GM19099 (cell line): ENCODE data around the gene DGKH.

Experiments
- POLR2A ChIP-seq: IDR thresholded peaks from 3 replicates; pipeline ENCODE4 v1.6.1; 2011; ENCODE audit warnings: low read depth; ENCODE audit not compliant: insufficient read length; ENCODE audit errors: extremely low read depth

The DGKH gene

DNA sequence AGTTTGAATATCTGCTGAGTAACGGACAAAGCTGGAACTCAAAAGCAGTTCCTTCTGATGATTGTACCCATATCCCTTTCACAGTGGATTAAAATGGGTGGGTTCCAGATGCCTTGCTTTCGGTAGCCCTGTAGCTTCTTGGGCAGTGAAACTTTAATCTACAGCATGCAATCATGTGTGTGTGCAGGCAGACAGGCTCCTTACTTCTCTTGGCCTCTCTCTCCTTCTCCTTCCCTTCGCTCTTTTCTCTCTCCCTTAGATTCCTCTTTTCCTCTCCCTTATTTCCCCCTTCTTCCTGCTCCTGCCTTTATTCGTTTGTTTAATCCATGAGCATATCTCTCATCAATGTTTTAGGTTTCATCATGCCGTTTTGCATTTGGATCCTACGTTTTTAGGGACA is 8.1 kb downstream of the DGKH start:
- no peak for TF ChIP-seq POLR2A

DNA sequence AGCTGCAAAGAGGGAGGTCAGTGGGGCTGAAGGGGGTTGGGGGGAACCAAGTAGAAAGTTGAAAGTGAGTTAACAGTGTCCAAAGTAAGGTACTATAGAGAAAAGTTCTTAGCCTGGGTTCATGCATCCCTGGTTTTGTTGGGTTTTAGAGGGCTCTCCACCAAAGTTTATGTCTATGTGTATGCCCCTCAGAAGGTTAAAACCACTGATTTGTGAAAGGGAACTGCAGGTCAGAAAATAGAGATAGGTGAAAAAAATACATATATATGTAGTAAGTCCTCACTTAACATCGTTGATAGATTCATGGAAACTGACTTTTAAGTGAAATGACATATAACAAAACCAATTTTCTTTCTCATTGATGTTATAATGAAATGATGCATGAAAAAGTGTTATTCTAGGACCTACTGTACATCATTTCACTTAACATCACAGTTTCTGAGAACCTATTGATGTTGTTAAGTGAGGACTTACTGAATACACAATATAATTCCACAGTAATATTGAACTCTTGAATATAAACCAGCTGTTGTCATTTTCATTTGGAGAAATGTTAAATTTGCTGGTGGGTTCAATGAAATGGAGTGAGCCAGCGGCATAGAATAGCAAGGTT is 9.6 kb downstream of the DGKH start:
- no peak for TF ChIP-seq POLR2A

DNA sequence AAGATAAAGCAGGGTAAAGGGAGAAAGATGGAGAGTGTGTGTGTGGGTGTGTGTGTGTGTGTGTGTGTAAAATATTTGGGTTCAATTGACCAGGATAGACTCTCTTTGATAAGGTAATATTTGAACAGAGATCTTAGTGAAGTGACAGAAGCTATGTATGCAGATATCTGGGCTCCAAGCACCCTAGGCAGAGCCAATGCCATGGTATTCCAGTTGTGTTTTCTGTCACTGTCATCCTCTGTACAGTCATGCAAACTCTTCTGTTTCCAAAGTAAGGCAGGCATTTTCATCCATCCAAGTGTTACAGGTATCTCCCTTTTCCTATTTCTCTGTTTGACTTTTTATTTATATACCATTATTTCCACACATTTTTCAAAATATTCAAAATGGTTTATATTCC is 13.5 kb downstream of the DGKH start:
- no peak for TF ChIP-seq POLR2A

DNA sequence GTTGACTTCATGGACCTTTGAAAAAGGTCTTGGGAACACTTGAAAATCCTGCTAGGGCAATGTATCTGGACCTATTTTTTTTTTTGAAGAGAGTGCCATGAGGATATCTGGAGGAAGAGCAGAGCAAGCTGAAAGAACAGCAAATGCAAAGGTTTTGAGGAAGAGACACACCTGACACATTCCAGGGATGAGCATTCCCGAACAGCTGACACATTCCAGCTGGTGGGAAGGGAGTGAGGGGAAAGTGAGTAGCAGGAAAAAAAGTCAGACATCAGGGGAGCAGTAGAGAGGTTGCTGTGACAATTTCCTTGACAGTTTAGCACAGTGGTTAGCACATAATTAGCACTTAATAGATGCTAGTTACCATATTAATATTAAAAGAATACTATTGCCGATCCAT is 14.7 kb downstream of the DGKH start:
- no peak for TF ChIP-seq POLR2A

DNA sequence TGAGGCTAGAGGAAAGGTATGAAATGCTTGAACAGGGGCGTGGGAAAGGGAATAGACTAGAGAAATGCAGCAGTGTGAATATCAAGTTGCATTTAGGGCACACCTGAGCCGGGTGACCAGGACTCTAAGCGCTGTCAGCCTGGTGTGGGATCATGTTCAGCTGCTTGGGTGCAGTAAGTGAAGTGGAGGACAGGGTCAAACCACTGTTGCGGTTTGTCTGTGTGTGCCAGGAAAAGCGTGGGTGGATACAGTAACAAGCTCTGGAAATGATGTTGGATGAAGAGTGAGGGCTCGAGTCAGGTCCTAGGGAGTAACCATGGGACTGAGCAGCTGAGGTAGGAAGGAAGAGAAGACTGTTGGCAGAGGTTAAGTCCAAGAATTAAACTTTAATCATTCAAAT is 15.8 kb downstream of the DGKH start:
- no peak for TF ChIP-seq POLR2A

DNA sequence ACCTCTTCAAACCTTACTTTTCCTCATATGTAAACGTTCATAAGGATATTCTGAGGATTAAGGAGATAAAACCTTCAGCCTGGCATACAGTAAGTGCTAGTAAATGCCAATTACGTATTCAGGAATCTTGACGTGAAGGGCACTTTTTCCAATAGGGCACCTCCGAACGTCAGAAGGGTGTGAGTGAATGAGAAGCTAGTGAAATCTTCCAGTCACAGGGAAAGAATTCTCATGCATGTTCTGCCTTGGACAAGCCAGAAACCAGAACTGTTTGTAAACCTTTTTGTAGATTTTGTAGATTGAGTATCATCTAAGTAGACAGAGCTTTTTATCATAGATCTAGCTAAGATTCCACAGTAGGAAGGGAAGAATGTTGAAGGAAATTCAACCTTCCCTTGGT is 16.5 kb downstream of the DGKH start:
- TF ChIP-seq POLR2A = no peak

DNA sequence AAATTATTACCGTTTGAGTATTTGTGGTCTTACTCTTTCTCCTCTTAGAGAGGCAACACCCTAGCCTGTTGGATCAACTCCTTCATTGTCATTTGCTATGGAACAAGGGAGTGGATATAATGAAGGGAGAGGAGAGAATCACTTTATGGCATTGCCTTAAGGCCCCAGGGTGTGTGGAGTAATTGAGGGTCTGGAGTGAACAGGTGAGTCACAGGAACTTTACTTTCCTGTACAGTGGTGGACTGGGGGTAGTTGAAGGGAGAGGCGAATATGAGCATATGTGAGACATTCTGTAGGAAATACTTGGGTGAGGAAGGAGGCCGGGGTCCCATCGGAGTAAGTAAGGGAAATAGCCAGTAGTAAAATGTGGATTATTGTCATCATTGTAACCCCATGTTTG is 17.0 kb downstream of the DGKH start:
- no peak for TF ChIP-seq POLR2A

DNA sequence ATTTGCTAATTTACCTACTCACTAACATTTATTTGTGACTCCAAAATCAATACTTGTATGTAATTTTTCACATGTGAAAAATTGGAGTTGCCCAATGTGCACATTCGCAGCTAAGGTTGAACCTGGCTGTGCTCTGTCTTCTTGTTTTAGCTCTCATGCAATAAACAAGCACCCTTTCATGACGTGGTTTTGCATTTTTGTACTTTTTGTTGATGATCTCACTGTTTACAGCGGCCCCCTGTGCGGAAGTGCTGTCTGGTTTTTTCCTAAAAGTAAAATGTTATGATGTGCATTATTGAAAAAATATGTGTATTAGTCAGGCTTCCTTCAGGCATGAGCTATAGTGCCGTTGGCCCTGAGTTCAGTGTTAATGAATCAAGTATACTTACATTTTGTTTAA is 18.1 kb downstream of the DGKH start:
- TF ChIP-seq POLR2A = no peak

DNA sequence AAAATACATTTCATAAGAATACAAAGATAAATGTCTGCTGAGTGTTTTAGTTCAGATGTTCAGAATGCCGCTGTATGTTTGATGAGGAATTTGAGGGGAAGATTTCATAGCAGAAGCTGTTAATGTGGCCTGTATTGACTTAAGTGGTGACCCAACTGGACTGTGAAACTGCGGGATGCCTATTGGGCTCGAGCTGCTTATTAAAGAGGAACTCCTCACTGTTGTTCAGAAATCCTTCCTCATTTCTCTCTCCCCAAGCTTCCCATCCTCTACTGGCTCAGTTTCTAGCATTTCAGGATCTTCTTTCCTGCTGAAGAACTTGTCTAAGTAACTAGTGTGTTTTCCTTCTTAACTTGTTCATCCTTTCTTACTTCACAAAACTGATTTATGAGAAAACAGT is 20.4 kb downstream of the DGKH start:
- TF ChIP-seq POLR2A = no peak

DNA sequence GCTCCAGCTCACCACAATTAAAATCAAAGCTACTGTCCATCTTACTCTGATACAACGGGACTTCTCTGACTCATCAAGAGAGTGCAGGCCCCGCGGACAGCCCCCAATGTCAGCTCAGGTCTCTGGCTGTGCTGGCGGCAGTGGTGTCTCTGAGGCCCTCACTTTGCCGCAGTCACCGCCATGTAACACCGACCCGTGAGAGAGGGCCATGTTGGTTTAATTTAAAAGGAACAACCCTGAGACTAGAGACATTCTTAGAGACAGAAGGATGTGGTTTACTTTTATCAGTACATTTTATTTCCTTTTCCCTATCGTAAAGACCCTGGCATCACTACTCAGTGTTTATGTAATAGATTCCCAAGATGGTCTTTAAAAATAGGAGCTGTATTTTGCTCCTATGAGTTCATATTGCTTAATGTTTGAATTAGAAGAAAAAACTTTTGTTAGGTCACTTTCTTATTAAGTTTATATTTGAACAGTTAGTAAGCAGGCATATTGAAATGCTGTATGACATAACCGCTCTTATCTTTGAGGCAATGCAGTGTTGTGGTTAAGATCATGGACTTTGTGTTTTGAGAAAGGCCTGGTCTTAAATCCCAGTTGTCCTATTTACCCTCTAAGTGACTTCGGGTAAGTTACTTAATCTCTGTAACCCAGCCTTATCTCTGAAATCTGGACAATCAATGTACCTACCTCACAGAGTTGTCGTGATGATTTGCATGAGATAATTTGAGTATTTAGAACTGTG is 23.4 kb downstream of the DGKH start:
- TF ChIP-seq POLR2A = no peak

DNA sequence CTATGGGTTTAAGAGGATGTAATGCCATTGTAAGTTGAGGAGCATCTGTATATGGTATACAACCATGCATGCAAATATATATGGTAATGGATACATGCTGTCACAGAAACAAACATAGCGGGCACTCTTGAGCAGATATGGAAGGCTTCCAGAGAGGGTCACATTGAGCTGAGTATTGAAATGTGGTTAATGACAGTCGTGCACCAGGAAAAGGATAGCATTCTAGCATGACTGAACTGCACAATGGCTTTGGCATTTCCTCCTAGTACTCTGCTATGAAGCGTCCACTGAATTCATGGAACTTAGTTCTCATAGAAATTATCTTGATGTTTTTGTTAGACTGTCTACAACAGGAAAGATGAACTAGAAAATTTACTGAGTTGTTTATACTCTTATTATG is 25.2 kb downstream of the DGKH start:
- no peak for TF ChIP-seq POLR2A

DNA sequence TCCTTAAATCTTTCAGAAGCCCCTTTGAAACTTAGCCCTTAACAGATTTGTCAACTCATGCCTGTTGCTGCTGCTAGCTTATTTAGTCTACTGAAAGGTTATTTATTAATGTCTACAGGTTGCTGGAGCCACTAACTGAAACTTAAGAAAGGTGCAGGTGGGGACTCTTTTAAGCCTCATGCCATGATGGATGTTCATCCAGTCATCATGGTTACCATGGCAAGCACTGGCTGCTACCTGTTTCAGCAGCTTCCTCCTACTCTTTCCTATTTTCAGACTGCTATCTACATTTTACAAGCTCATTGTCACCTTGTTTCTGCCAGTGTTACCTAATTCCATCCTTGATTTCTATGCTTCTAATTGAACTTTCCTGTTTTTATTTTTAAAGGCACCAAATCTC is 27.1 kb downstream of the DGKH start:
- TF ChIP-seq POLR2A = no peak

DNA sequence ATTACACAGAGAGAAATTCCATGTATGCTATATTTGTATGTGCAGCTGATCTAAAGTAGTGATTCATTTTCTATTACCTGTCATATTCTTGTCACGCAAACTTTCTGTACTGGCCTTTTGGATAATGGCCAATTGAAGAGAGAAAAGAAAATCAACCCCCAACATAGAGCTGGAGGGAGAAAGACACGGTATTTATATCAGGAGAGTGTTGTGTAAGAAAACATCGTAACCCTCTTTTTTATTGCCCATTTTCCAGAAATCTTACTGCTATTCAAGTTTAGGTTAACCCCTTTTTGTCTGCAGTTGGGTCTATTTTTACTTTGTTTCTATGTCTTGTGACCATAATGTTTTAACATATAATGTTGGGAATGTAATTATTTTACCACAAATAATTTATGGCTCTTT is 27.9 kb downstream of the DGKH start:
- TF ChIP-seq POLR2A = no peak

DNA sequence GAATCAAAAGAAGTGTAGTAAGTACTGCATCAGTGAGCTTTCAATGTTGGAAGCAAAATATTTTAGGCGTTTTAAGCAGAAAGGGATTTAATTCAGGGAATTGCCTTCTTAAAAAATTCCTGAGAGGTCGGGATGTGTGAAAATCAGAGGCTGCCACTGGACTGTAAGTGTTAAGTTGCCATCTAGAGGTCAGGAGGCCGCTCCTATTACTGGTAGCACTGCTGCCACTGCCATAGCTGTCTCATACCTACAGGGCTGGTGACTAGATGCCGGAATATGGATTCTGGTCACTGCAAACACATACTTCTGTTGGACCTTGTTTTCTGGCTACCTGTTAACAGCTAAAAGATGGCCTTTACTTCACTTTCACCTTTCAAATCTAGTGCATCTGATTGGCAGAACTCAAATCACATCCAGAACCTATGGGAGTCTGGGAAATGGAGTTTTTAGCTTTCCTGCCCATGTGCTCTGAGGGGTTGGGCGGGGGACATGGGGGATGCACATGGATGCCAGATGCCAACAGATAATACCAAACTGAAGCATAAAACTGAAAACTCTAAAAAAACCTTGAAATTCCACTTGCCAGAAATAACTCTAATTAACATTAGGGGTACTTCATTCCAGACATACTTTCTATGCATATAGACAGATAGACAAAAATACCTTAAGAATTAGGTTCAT is 29.8 kb downstream of the DGKH start:
- TF ChIP-seq POLR2A = no peak

DNA sequence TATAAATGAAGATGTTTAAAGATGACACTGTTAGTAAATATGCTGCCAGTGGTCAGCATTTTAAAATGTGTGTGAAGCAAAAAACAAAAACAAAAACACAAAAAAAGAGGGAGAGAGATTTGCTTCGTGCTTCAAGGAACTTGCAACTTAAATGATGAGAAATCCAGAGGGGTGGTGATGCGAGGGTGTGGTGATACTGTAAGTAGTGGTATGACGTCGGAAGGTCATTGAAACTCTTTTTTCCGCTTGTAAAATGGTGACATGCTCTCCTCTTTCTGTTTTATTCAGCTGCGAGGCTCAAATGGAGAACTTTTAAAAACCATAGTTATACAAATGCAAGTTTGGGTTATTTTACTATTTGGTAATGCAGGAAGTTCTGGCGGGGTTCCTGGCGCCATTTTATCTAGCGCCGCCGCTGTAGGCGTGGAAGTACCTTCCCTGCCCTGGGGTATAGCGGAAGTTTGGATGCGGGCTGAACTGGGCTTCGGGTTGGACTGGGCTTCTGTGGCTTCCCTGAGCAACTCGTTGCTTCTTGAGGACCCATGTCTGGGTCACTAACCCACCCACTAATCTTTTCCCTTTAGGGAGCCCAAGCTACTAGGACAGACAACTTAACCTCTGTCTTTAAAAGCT is 34.8 kb downstream of the DGKH start:
- no peak for TF ChIP-seq POLR2A

DNA sequence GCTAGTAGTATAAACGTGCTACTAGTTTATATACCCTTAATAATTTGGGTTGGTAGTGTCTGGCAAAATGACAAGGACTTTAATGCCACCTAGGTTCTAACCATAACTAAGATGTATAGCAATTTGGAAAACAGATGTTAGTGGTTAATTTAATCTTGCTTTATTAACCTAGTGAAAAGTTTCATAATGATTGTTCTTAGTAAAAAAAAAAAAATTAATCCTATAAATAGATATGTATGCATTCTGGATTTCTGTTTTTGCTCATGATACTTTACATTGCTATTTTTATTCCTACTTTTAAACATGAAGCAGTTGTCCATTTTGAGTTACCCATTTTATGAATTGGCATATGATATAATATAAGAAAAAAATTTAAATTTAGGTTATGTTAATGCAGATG is 36.3 kb downstream of the DGKH start:
- TF ChIP-seq POLR2A = no peak

DNA sequence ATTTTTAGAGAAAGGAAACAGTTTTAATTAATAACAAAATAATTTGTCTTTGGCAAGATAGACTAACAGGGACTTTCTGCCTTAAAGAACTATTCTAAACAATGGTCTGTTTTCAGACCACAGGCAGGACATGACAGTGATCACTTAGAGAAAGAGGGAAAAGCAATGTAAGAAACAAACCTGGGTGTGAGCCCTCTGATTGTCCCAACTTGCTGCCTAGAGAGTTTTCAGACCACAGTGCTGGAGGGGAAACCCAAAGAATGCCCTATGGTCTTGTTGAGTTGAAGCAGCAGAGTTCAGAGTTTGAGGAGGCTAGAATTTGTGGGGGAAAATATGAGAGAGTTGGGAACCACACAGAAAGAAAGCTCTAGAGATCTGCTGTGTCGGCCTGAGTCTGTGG is 38.1 kb downstream of the DGKH start:
- no peak for TF ChIP-seq POLR2A
